ENCODE measurements around the gene MEF2A.

The MEF2A gene

DNA sequence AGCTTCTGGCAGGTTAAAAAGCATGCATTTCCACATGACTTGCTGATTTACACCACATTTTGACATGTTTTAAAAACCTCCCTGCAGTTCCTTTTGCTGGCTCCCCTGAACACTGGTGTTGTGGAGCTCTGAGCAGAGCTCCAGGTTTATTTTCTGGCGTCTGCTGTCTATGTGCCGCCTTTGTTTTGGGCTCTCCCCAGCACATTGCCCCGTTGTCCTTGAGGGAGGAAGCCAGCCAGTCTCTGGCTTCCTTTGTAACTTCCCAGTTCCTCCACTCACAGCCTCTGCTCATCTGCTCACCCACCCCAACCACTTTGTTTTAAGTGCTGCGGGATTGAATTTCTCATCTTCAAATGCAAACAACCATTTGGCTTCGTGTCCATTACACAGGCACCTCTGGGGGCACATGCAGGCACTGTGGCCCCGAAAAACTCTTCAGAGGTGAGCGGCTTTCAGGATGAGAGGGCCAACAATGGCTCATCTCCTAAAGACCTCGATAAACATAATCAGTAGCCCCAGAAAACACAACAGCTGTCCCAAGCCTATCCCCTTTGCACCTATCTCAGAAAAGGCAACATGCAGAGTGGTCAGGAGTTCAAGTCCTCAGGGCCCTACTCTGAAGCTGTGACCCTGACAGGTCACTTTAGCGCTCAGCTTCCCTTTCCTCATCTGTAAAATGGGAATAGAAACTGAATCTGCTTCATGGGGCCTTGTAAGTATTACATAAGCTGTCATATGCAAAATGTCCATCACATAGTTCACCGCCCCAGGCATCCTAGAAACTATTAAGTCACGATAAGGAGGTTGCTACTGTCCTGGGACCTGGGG, 1.3 kb upstream of the MEF2A start:
- DNase-seq: peak; percentile 61

DNA sequence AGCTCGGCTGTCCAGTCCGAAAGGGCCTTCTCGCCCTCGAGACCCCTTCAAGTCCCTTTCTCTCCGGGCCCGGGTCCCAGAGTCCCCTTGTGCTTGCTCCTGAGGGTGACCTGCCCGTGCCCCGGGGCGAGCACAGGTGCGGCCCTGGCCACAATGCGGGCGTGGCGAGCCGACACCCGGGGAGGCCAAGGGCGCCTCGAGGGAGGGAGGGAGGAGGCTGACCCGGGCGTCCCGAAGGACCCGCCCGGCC, 810 bp upstream of the MEF2A start:
- DNase-seq: peak; percentile 84

DNA sequence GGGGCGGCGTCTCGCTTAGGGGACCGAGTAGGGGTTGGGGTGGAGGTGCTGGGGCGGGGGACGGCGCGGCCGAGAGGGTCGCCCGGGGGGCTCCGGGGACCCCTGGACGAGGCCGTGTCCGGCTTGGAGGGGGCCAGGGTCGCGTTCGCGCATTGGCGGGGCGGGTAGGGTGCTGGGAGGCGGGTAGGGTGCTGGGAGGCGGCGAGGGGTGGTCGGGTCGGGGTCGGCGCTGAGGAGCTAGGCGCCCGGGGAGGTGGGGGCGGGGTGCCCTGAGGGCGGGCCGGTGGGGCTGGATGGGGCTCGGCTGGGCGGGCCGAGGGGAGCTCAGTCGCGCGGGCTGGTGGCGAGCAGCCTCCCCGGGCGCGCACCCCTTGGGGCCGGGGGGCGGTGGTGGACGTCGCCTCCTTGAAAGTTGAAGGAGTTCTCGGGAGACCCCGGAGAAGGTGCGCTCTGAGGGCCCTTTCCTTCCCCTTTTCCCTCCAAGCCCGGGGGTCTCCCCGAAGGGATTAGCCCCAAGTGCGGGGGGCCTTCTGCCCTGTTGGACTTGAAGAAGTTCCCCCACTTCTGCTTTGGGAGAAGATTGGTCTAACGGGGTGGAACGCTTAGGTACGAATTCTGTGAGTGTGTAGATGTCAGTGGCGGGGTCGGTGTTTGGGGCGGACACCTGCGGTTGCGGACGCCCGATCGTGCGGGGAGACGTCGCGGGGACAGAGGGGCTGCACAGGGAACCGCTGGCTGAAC, 543 bp downstream of the MEF2A start:
- peak; percentile 58 for DNase-seq

DNA sequence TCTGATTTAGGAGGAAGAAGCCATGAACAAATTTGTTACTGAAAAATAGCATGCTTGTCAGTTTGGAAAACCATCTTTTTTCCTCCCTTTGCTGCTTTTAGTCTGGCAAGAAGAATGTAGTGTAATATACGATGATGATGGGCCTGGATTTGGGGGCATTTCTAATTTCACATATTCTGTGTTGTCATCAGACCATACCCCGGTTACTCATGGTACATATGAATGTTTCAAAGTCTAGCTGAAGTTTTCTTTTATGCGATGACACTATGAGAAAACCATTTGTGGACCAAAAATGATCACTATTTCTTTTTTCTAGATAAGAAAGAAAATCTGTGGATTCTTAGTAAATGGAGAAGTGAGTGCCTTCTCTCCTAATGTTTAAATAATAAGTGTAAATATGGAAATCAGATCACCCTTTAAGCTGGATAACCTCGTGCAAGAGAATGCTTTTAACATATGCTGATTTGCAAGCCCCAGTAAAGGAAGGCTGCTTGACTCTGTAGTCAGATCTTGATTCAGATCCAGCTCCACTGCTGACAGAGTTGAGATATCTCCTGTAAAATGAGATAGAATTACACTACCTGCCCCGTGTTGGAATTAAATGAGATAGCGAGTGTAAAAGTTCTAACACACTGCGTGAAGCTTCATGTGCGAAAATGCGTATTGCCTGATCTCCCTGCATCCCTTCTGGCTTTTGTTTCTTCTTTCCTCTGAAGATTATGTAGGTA, 3.0 kb downstream of the MEF2A start:
- DNase-seq: no peak

DNA sequence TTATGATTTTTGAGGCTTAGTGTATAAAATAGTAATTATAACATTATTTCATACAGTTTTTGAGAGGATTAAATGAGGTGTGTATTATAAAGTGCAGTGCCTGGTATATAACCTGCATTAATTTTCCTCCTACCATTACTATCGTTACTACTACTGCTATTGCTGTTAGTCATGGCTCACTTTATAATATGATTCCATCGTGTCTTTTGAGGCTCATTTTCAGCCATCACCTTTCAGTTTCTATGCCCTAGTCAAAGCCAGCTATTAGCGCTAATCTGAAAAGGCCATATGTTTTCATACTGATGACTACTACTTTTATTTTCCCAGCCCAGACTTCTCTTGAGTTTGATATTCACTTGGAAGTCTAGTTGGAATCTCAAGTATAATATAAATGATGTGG, 5.5 kb downstream of the MEF2A start:
- no peak for DNase-seq

DNA sequence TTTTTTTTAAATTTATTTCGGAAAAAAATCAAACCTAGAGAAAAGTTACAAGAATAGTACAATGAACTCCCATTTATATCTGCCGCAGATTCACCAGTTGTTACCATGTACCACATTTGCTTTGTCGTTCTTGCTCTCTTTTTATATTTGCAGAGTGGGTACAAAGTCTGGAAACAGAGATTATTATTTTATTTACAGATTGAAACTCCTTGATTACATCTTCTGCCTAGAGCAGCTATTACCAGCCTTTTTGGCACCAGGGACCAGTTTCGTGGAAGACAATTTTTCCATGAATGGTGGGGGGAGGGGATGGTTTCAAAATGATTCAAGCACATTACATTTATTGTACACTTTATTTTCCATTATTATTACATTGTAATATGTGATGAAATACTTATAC, 8.3 kb downstream of the MEF2A start:
- no peak for DNase-seq

DNA sequence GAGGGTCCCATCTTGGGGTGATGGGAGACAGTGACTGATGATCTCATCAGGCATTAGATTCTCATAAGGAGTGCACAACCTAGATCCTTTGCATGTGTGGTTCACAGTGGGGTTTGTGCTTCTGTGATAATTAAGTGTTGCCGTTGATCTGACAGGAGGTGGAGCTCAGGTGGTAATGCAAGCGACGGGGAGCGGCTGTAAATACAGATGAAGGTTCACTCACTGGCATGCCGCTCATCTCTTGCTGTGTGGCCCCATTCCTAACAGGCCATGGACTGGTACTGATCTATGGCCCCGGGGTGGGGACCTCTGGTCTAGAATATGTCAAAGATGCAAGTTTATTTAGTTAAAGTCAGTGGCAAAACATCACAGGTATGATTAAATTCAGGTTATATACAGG, 8.7 kb downstream of the MEF2A start:
- no peak for DNase-seq

DNA sequence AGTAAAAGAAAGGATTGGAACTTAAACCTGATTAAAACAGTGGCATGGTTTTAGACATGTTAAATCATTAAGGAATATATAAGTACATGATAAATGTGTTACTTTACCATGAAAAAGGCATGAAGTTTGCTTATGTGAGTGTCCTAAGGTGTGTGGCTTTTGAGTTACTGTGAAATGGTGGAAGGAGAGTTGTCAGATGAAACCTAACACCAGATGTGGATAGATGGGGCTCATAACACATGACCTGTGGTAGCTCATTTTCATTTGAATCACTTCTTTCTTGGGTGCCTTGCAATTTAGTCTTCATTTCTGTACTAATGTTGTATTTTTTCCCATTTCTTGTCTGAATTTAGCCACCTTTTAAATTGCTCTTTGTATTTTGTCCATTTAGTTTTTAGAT, 13.0 kb downstream of the MEF2A start:
- DNase-seq: no peak

DNA sequence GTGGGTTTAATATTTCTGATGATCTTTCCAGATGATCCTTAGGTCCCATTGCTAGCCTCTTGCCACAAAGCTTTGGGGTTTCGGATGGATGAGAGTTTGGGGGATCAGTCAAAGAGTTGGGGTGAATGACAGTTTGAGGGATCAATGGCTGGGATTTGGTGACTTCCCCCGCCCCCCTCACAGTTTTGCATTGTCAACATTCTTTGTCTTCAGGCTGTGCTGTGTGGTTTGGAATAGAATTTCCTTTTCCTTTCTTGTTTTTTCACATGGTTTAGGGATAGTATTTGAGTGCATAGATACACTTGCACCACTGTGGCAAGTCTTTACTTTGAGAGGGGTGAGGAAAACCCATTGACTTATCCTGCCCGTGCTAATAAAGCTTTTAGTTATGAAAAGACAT, 14.3 kb downstream of the MEF2A start:
- no peak for DNase-seq

DNA sequence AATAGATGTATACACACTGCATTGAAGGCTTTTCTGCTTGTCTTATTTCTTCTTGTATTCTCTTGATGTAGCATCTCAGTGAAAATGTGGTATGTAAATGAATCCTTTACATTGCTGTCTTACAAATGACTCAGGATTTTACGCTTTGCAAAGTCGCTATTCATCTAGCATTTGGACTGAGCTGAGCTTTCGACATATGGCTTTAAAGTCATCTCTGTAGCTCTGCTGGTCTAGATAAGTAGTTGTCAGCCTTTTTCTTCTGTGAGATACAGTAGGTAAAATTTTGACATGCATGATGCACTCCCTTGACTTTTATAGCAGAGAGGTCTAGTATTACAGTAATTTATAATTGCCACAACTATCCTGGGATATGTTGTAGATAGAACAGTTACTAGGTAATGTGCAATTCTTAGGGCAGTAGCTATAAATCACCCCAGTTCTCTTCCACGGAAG, 16.8 kb downstream of the MEF2A start:
- no peak for DNase-seq

DNA sequence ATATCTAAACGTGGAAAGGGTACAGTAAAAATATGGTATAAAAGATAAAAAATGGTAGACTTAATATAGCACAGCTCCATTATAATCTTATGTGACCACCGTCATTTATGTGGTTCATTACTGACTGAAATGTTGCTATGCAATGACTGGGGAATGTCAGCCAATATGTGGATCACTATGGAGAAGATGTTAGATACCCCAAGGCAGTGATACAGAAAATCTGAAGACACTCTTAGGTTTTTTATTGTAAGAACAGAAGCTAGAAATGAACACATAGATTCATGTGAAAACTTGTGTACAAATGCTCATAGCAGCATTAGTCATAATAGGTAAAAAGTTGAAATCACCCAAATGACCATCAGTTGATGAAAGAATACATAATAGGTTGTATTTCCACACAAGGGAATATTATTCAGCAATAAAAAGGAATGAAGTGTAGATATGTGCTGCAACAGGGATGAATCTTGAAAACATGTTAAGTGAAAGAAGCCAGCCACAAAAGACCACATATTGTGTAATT, 18.4 kb downstream of the MEF2A start:
- no peak for DNase-seq

DNA sequence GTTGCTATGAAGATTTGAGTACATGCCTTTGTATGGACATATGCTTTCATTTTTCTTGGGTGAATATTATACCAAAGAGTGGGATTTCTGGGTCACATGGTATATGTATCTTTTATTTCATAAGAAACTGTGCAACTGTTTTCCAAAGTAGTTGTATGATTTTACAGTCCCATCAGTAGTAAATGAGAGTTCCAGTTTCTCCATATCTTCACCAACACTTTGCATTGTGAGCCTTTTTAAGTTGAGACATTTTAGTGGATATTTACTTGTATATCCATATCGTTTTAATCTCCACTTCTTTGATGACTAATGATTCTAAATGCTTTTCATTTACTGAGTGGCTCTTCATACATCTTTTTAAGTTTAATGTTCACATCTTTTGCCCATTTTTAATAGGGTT, 20.3 kb downstream of the MEF2A start:
- DNase-seq: no peak

DNA sequence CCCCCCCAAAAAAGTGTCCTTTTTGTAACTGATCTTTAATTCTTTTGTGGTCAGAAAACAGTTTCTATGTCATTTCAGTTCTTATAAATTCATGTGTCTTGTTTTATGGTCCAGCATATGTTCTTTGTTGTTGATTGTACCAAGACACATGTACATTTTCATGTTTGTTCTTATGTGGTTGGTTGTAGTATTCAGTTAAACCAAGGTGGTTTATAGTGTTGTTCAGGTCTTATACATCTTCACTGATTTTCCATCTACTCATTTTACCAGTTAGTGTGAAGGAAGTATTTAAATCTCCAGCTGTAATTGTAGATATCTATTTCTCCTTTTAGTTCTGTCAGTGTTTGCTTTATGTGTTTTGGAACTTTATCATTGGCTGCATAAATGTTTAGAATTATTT, 24.0 kb downstream of the MEF2A start:
- DNase-seq: no peak

DNA sequence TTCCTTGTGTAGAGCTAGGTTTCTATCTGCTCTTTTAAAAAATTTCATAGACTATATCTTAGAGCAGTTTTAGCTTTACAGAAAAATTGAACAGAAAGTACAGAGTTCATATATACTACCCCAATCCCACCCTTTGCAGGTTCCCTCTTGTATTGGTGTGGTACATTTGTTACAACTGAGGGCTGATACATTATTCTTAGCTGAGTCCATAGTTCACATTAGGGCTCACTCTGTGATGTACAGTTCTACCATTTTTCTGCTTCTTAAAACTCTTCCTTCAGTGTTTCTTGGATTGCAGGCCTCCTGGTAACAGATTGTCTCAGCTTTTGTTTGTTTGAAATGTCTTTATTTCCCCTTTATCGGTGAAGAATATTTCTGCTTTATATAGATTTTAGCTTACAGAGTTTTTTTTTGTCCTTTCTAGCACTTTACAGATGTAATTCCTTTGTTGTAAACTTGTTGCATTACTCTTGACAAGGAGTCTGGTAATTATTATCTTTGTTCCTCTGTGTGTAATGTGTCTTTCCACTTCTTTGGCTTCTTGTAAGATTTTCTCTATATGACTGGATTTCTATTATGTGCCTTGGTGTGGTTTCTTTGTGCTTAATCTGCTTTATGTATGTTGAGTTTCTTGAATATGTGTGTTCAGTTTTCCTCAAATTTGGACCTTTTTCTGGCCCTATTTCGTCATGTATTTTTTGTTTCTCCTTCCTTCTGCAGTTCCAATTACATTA, 25.3 kb downstream of the MEF2A start:
- no peak for DNase-seq

DNA sequence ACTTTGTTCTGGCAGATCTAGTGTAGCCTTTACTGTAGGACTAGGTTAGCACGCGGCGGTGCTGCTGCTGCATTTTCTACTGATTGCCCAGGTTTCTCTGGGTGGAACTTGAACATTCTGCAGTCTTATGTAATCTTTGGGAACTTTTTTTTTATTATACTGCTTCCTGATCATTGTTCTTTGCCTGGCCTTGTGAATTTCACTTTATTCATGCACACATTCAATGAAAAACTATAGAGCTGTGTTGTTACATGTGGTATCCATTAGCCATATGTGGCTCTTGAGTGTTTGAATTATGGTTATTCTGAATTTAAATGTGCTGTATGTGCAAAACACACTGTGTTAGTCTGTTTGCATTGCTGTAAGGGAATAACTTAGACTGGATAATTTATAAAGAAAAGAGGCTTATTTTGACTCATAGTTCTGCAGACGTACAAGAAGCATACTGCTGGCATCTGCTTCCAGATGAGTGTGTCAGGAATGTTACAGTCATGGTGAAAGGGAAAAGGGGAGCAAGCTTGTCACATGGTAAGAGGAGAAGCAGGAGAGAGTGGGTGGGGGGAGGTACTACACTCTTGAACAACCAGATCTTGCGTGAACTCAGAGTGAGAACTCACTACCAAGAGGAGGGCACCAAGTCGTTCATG, 26.5 kb downstream of the MEF2A start:
- no peak for DNase-seq

DNA sequence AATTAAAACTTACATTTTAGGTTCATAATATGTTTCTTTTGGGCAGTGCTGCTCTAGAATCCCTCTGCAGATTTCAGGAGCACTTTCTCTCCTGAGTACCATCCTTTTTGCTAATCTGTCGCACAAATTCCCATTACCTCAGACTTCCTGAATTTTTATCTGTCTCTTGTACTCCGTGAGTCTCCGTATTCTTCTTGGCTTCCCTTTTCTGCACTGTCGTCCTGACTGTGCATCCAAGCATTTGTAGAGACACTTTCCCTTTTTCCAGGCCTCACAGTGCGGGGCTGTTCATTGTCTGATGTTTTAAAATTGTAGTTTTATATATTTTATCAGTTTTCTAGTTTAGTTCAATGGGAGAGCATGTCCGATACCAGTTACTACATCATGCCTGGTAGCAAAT, 27.3 kb downstream of the MEF2A start:
- no peak for DNase-seq

DNA sequence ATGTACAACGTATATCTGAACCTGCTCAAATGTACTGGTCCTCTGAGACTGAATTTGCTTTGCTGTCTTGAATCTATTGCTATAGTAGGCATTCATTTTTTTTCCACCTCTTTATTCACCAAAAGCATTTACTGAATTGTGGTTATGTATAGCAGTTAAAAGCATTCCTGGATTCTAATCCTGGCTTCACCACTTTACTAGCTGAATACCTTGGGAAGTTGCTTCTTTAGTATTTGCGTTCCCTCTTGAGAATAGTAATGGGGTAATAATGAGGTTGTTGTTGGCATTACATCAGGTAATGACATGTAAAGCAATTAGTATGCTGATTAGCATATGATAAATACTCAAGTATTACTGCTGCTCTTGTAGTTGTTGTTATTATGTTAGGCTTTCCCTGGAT, 29.1 kb downstream of the MEF2A start:
- DNase-seq: no peak

DNA sequence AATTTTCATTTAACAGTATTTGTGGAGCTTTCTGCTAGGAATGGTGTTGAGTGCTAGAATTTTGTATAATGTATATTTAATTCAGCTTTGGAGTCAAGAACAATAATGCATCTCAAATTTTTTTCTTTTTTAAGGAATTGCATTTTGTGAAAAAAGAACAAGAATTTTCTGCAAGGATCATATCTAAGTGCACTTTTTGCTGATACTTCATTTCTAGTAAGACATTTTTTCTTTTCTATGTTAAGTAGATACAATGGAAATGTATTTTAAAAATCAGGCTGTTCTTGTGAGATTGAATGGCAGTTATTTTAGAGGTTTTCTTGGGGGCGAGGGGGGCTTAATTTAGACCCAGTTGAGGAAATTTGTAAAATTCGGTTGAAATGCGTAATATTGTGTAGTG, 32.5 kb downstream of the MEF2A start:
- no peak for DNase-seq

DNA sequence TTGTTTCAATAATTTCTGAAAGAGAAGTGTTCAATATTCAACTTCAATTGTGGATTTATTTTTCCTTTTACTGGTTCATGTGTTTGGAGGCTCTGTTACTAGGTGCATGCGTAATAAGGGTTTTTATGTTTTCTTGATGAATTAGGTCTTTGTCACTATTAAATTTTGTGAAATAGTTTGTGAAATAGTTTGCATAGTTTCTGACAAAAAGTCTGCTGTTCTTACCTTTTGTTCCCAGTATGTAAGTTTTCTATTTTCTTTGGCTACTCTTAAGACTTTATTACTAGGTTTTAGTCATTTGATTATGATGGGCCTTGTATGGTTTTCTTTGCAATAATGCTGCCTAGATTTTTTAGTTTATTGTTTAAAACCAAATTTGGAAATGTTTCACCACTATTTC, 38.0 kb downstream of the MEF2A start:
- DNase-seq: no peak

DNA sequence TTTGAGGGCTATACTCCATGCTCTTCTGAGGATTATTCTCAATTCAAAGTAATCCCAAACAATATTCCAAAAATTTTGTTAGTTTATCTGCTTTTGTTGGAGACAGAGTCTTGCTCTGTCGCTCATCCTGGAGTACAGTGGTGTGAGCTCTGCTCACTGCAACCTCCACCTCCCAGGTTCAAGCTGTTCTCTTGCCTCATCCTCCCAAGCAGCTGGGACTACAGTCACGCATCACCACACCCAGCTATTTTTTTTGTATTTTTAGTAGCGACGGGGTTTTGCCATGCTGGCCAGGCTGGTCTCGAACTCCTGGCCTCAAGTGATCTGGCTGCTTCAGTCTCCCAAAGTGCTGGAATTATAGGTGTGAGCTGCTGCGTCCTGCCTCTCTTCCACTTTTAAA, 39.1 kb downstream of the MEF2A start:
- no peak for DNase-seq

DNA sequence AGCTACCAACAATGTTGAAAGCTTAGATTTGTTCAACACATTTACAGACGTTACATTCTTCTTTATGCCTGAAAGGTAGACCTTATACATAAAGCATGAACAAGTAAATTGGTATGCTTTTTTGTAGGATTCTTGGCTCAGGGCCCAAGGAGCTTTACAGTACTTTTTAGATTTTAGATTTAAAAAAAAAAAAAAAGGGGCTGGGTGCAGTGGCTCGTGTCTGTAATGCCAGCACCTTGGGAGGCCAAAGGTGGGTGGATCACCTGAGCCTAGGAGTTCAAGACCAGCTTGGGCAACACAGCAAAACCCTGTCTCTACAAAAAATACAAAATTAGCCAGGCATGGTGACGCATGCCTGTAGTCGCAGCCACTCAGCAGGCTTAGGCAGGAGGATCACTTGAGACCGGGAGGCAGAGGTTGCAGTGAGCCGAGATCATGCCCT, 39.7 kb downstream of the MEF2A start:
- DNase-seq: no peak

DNA sequence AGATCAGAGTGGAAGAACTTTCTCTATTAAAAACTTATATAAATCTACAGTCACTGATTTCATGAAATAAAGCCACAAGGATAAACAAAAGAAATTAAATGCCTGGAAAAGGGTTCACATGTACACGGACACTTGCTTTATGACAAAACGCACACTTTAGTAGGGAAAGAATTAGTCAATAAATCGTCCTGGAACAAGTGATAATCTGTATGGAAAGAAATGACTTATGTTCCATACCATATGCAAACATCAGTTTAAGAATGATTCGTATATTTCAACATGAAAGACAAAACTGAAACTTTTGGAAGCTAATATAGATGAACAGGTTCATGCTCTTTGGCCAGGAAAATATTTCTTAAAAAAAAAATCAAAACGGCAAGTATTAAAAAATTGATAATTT, 40.2 kb downstream of the MEF2A start:
- DNase-seq: no peak

DNA sequence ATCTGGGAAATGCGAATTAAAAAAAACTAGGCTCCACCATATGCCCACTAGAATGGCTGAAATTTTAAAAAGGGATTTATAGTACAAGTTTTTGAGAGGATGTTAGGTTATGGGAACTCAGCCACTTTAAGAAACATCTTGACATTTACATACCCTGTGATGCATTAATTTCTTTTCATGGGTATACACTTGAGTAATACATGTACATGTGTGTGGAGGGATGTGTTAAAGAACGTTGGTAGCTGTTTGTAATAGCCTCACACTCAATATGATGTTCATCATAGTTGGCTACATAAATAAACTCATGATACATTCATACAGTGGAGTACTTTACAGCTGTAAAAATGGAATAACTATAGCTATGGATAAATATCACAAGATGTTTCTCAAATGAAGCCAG, 40.9 kb downstream of the MEF2A start:
- DNase-seq: no peak

Data from islet precursor cell (in vitro differentiated cells).